Breast epithelium (tissue), 4 donors: ENCODE results near the gene FAM222A. TPM values are rescaled to one million over a fixed set of nuclear protein-coding genes. Genes with fewer than 3 reads are reported as not detected.

Source experiments
- DNase-seq, 2 donors: peaks; one replicate each; pipeline ENCODE4 v3.0.0-alpha.2; 2019; ENCODE audit warnings: low spot score in 2 of 2
- H3K27ac ChIP-seq, 2 donors: fragments of 200-600 bp; sonication (generic) in 1 of 2; one replicate each; pipeline ENCODE4 v1.5.1; 2016 to 2019; ENCODE audit warnings: mild to moderate bottlenecking in 1 of 2
- H3K27me3 ChIP-seq, 2 donors: fragments of 200-600 bp; sonication (generic) in 1 of 2; one replicate each; pipeline versions ENCODE4 v1.5.1 to v1.6.0; 2017 to 2019; ENCODE audit warnings: control low read depth in 1 of 2, mild to moderate bottlenecking in 1 of 2
- H3K36me3 ChIP-seq: fragments of 200-600 bp; one replicate; pipeline ENCODE4 v1.5.1; 2019
- H3K4me1 ChIP-seq, 2 donors: fragments of 200-600 bp; sonication (generic); one replicate each; pipeline ENCODE4 v1.5.1; 2016 to 2019; ENCODE audit warnings: control low read depth in 1 of 2
- H3K4me3 ChIP-seq, 3 donors: fragments of 200-600 bp; sonication (generic); 1 replicate in 2 of 3; 2 replicates in 1 of 3; pipeline ENCODE4 v1.5.1; 2016 to 2019; ENCODE audit warnings: mild to moderate bottlenecking in 3 of 3, moderate library complexity in 2 of 3
- H3K9me3 ChIP-seq, 2 donors: fragments of 200-600 bp; sonication (generic) in 1 of 2; one replicate each; pipeline ENCODE4 v1.5.1; 2016 to 2019; ENCODE audit warnings: control low read depth in 1 of 2
- CTCF ChIP-seq, 3 donors: fragments of 450-650 bp; IDR thresholded peaks; one replicate each; pipeline ENCODE4 v1.5.1; 2016 to 2017; ENCODE audit warnings: antibody characterized with exemption in 3 of 3, mild to moderate bottlenecking in 3 of 3, moderate library complexity in 3 of 3
- POLR2A ChIP-seq: fragments of 450-650 bp; IDR thresholded peaks from one replicate; pipeline ENCODE4 v1.6.1; 2016; ENCODE audit warnings: antibody characterized with exemption, mild to moderate bottlenecking, moderate library complexity
- POLR2AphosphoS5 ChIP-seq, 3 donors: sonication (generic); formaldehyde crosslinking; IDR thresholded peaks; one replicate each; pipeline ENCODE4 v1.6.1; 2017; ENCODE audit warnings: antibody characterized with exemption in 3 of 3
- intact Hi-C: fragments of 100-400 bp; cut with DNase I; formaldehyde crosslinking; loops from one replicate; pipeline ENCODE4 v1.15.1; 2023; ENCODE audit warnings: low total_unique reads
- total RNA-seq, 3 donors: library from RNA; depleted of rRNA; stranded (reverse); fragments of >200 nt; gene quantifications; one replicate each; pipeline ENCODE4 v1.1.0, GENCODE V29; 2016

Gene FAM222A
- total RNA-seq, 3 donors from 2014 or later = 0.32 to 7.3 (median 1.3) TPM

GRCh38 chr12:109716512-109717389 lies 3.1 kb downstream of the FAM222A start:
- DNase-seq = peak in 1 of 2 donors; percentile 48
- Histone ChIP-seq H3K27me3 (no peaks in the 10 kb centered on the region), H3K4me3 (peak overlapping the region in 2 of 3 donors; percentile 7 to 12), H3K9me3 (no peaks in the 10 kb centered on the region), H3K36me3 (no peaks in the 10 kb centered on the region), H3K27ac (peak overlapping the region; percentile 59 to 70), H3K4me1 (no peaks in the 10 kb centered on the region)
- intact Hi-C loops = no loop called here
- no peak for TF ChIP-seq POLR2A
- no peak for TF ChIP-seq POLR2AphosphoS5 (IDR thresholded peaks at IDR 0.05)
- no peak for TF ChIP-seq CTCF (IDR thresholded peaks at IDR 0.05)

- Histone ChIP-seq H3K27ac (no peak overlapping the region), H3K36me3 (no peaks in the 10 kb centered on the region), H3K4me1 (peaks cover 0 to 2% of the 10 kb centered on the region in 2 donors), H3K4me3 (no peak overlapping the region), H3K27me3 (no peaks in the 10 kb centered on the region), H3K9me3 (no peaks in the 10 kb centered on the region)
- no peak for DNase-seq
- intact Hi-C loops = no loop called here
- TF ChIP-seq POLR2A (no peak), POLR2AphosphoS5 (IDR thresholded peaks at IDR 0.05) (no peak), CTCF (IDR thresholded peaks at IDR 0.05) (no peak)
Observed at GRCh38 chr12:109717390-109718357, 4.0 kb downstream of the FAM222A start.

GRCh38 chr12:109718390-109718789 lies 4.8 kb downstream of the FAM222A start:
- no peak for DNase-seq
- H3K27me3 ChIP-seq = no peaks in the 10 kb centered on the region
- intact Hi-C loops = no loop called here
- no peak overlapping the region for H3K27ac ChIP-seq
- TF ChIP-seq CTCF (IDR thresholded peaks at IDR 0.05) (no peak), POLR2A (no peak), POLR2AphosphoS5 (IDR thresholded peaks at IDR 0.05) (no peak)
- no peak overlapping the region for H3K4me3 ChIP-seq
- H3K9me3 ChIP-seq = no peaks in the 10 kb centered on the region
- H3K4me1 ChIP-seq = peaks cover 0 to 9% of the 10 kb centered on the region in 2 donors
- H3K36me3 ChIP-seq = no peaks in the 10 kb centered on the region

- Histone ChIP-seq H3K36me3 (no peaks in the 10 kb centered on the region), H3K9me3 (no peaks in the 10 kb centered on the region), H3K4me3 (no peak overlapping the region), H3K27ac (no peak overlapping the region), H3K4me1 (peaks cover 0 to 10% of the 10 kb centered on the region in 2 donors), H3K27me3 (no peaks in the 10 kb centered on the region)
- TF ChIP-seq POLR2AphosphoS5 (IDR thresholded peaks at IDR 0.05) (no peak), CTCF (IDR thresholded peaks at IDR 0.05) (no peak), POLR2A (no peak)
- intact Hi-C loops = no loop called here
- no peak for DNase-seq
Observed at GRCh38 chr12:109719123-109720022, 5.7 kb downstream of the FAM222A start.
